Effector memory CD8-positive, alpha-beta T cell (primary cell): ENCODE data around the gene CP.

Source experiments
- ATAC-seq: fragments of 150-1000 bp; cut with Tn5 transposase; replicated peaks from 2 replicates; pipeline ENCODE4 v1.10.0; 2021; ENCODE audit warnings: mild to moderate bottlenecking, moderate library complexity
- DNase-seq, 3 experiments: peaks; one replicate each; pipeline ENCODE4 v3.0.0; 2021
- H3K27ac Mint-ChIP-seq, 2 donors: one replicate each; pipeline ENCODE4 v1.8.0; 2022; ENCODE audit warnings: mild to moderate bottlenecking in 2 of 2, mixed read lengths in 2 of 2, moderate library complexity in 2 of 2
- H3K27me3 Mint-ChIP-seq, 2 donors: one replicate each; pipeline ENCODE4 v1.8.0; 2022; ENCODE audit warnings: mixed read lengths in 2 of 2
- H3K36me3 Mint-ChIP-seq: one replicate; pipeline ENCODE4 v1.8.0; 2022; ENCODE audit warnings: mild to moderate bottlenecking, moderate library complexity, mixed read lengths; ENCODE audit not compliant: insufficient read depth
- H3K4me1 Mint-ChIP-seq, 2 donors: one replicate each; pipeline ENCODE4 v1.8.0; 2022; ENCODE audit warnings: low read depth in 2 of 2, mixed read lengths in 2 of 2
- H3K4me3 Mint-ChIP-seq, 2 donors: one replicate each; pipeline ENCODE4 v1.8.0; 2022; ENCODE audit warnings: mild to moderate bottlenecking in 2 of 2, mixed read lengths in 2 of 2, moderate library complexity in 2 of 2
- H3K9me3 Mint-ChIP-seq, 2 donors: one replicate each; pipeline ENCODE4 v1.8.0; 2022; ENCODE audit warnings: mixed read lengths in 2 of 2

CP gene

GRCh38 chr3:149188494-149188893 lies 33.1 kb downstream of the CP start:
- ATAC-seq: no peak

GRCh38 chr3:149186721-149187120 lies 34.9 kb downstream of the CP start:
- no peaks in the 10 kb centered on the region for H3K9me3 Mint-ChIP-seq
- H3K27me3 Mint-ChIP-seq: peaks cover 0 to 6% of the 10 kb centered on the region in 2 donors
- H3K4me1 Mint-ChIP-seq: no peaks in the 10 kb centered on the region
- H3K4me3 Mint-ChIP-seq: no peak overlapping the region
- H3K36me3 Mint-ChIP-seq: peaks cover 2% of the 10 kb centered on the region
- no peak for DNase-seq
- ATAC-seq: no peak
- no peak overlapping the region for H3K27ac Mint-ChIP-seq

More at GRCh38 chr3:149188494-149188893, 33.1 kb downstream of the CP start:
- no peak overlapping the region for H3K4me3 Mint-ChIP-seq
- no peak overlapping the region for H3K27ac Mint-ChIP-seq
- peaks cover 2% of the 10 kb centered on the region for H3K36me3 Mint-ChIP-seq
- peaks cover 0 to 6% of the 10 kb centered on the region in 2 donors for H3K27me3 Mint-ChIP-seq
- no peak for DNase-seq
- no peaks in the 10 kb centered on the region for H3K4me1 Mint-ChIP-seq
- H3K9me3 Mint-ChIP-seq: no peaks in the 10 kb centered on the region

GRCh38 chr3:149186219-149186618 lies 35.4 kb downstream of the CP start:
- Mint-ChIP-seq H3K4me1 (no peaks in the 10 kb centered on the region), H3K27me3 (peaks cover 0 to 6% of the 10 kb centered on the region in 2 donors), H3K9me3 (no peaks in the 10 kb centered on the region), H3K27ac (no peak overlapping the region), H3K36me3 (peaks cover 2% of the 10 kb centered on the region), H3K4me3 (no peak overlapping the region)
- ATAC-seq (no peak), DNase-seq (no peak)

GRCh38 chr3:149181182-149181581 lies 40.4 kb downstream of the CP start:
- no peak for ATAC-seq
- no peaks in the 10 kb centered on the region for H3K36me3 Mint-ChIP-seq
- H3K4me3 Mint-ChIP-seq: no peak overlapping the region
- H3K27me3 Mint-ChIP-seq: no peaks in the 10 kb centered on the region
- DNase-seq: no peak
- H3K4me1 Mint-ChIP-seq: no peaks in the 10 kb centered on the region
- no peaks in the 10 kb centered on the region for H3K9me3 Mint-ChIP-seq
- H3K27ac Mint-ChIP-seq: no peak overlapping the region

- no peak for DNase-seq
- H3K4me3 Mint-ChIP-seq: no peak overlapping the region
- peaks cover 4% of the 10 kb centered on the region for H3K36me3 Mint-ChIP-seq
- no peak overlapping the region for H3K27ac Mint-ChIP-seq
- H3K4me1 Mint-ChIP-seq: peaks cover under 1 to 3% of the 10 kb centered on the region in 2 donors
- ATAC-seq: no peak
- no peaks in the 10 kb centered on the region for H3K27me3 Mint-ChIP-seq
- no peaks in the 10 kb centered on the region for H3K9me3 Mint-ChIP-seq
Observed at GRCh38 chr3:149180057-149180573, 41.5 kb downstream of the CP start.

GRCh38 chr3:149179220-149179619 lies 42.4 kb downstream of the CP start:
- Mint-ChIP-seq H3K4me3 (no peak overlapping the region), H3K4me1 (peaks cover 6 to 10% of the 10 kb centered on the region in 2 donors), H3K9me3 (no peaks in the 10 kb centered on the region), H3K27me3 (no peaks in the 10 kb centered on the region), H3K27ac (no peak overlapping the region), H3K36me3 (peaks cover 8% of the 10 kb centered on the region)
- no peak for ATAC-seq
- DNase-seq: no peak

GRCh38 chr3:149177122-149177521 lies 44.5 kb downstream of the CP start:
- H3K4me1 Mint-ChIP-seq: peaks cover 9 to 19% of the 10 kb centered on the region in 2 donors
- no peak for DNase-seq
- ATAC-seq: no peak
- no peak overlapping the region for H3K27ac Mint-ChIP-seq
- peaks cover 22% of the 10 kb centered on the region for H3K36me3 Mint-ChIP-seq
- no peaks in the 10 kb centered on the region for H3K27me3 Mint-ChIP-seq
- H3K9me3 Mint-ChIP-seq: no peaks in the 10 kb centered on the region
- H3K4me3 Mint-ChIP-seq: no peak overlapping the region

GRCh38 chr3:149174901-149175300 lies 46.7 kb downstream of the CP start:
- H3K9me3 Mint-ChIP-seq: no peaks in the 10 kb centered on the region
- DNase-seq (no peak), ATAC-seq (peak; percentile 85)
- no peaks in the 10 kb centered on the region for H3K27me3 Mint-ChIP-seq
- H3K36me3 Mint-ChIP-seq: peaks cover 43% of the 10 kb centered on the region
- peaks cover 9 to 19% of the 10 kb centered on the region in 2 donors for H3K4me1 Mint-ChIP-seq
- no peak overlapping the region for H3K4me3 Mint-ChIP-seq
- H3K27ac Mint-ChIP-seq: peak overlapping the region in 1 of 2 donors; percentile 23

GRCh38 chr3:149170672-149171071 lies 51.0 kb downstream of the CP start:
- no peaks in the 10 kb centered on the region for H3K9me3 Mint-ChIP-seq
- no peaks in the 10 kb centered on the region for H3K27me3 Mint-ChIP-seq
- peaks cover 68% of the 10 kb centered on the region for H3K36me3 Mint-ChIP-seq
- peaks cover 9 to 19% of the 10 kb centered on the region in 2 donors for H3K4me1 Mint-ChIP-seq
- H3K4me3 Mint-ChIP-seq: no peak overlapping the region
- no peak for DNase-seq
- H3K27ac Mint-ChIP-seq: no peak overlapping the region
- no peak for ATAC-seq

- Mint-ChIP-seq H3K9me3 (no peaks in the 10 kb centered on the region), H3K27ac (no peak overlapping the region), H3K36me3 (peaks cover 76% of the 10 kb centered on the region), H3K4me3 (no peak overlapping the region), H3K4me1 (peaks cover 4 to 5% of the 10 kb centered on the region in 2 donors), H3K27me3 (no peaks in the 10 kb centered on the region)
- ATAC-seq: no peak
- DNase-seq: no peak
Observed at GRCh38 chr3:149167898-149168297, 53.7 kb downstream of the CP start.

- Mint-ChIP-seq H3K27ac (no peak overlapping the region), H3K9me3 (no peaks in the 10 kb centered on the region), H3K27me3 (no peaks in the 10 kb centered on the region), H3K4me1 (peaks cover 4 to 5% of the 10 kb centered on the region in 2 donors), H3K4me3 (no peak overlapping the region), H3K36me3 (peaks cover 57% of the 10 kb centered on the region)
- no peak for DNase-seq
- no peak for ATAC-seq
Observed at GRCh38 chr3:149163066-149163465, 58.6 kb downstream of the CP start.

- Mint-ChIP-seq H3K4me1 (peaks cover 4 to 11% of the 10 kb centered on the region in 2 donors), H3K27me3 (no peaks in the 10 kb centered on the region), H3K36me3 (peaks cover 52% of the 10 kb centered on the region), H3K9me3 (no peaks in the 10 kb centered on the region), H3K4me3 (no peak overlapping the region), H3K27ac (no peak overlapping the region)
- DNase-seq (no peak), ATAC-seq (no peak)
Observed at GRCh38 chr3:149162007-149162406, 59.6 kb downstream of the CP start.

- H3K4me3 Mint-ChIP-seq: no peak overlapping the region
- H3K9me3 Mint-ChIP-seq: no peaks in the 10 kb centered on the region
- peaks cover 54% of the 10 kb centered on the region for H3K36me3 Mint-ChIP-seq
- no peaks in the 10 kb centered on the region for H3K27me3 Mint-ChIP-seq
- H3K27ac Mint-ChIP-seq: no peak overlapping the region
- DNase-seq: no peak
- ATAC-seq: no peak
- peaks cover 4 to 11% of the 10 kb centered on the region in 2 donors for H3K4me1 Mint-ChIP-seq
Observed at GRCh38 chr3:149160754-149161300, 60.8 kb downstream of the CP start.

GRCh38 chr3:149153402-149153801 lies 68.2 kb downstream of the CP start:
- H3K4me1 Mint-ChIP-seq: peaks cover 15 to 27% of the 10 kb centered on the region in 2 donors
- no peaks in the 10 kb centered on the region for H3K9me3 Mint-ChIP-seq
- no peaks in the 10 kb centered on the region for H3K27me3 Mint-ChIP-seq
- H3K36me3 Mint-ChIP-seq: peaks cover 48% of the 10 kb centered on the region
- DNase-seq: no peak
- no peak overlapping the region for H3K4me3 Mint-ChIP-seq
- peak overlapping the region; percentile 16 to 75 for H3K27ac Mint-ChIP-seq
- no peak for ATAC-seq
